Body of pancreas (tissue), 4 donors: ENCODE measurements around the gene PAPPA. TPM values are rescaled to one million over a fixed set of nuclear protein-coding genes. Genes with fewer than 3 reads are reported as not detected.

Experiments
- ATAC-seq: fragments of 150-250 bp; one replicate; pipeline ENCODE4 v1.9.1; 2016
- DNase-seq, 4 donors: peaks; one replicate each; pipeline ENCODE4 v3.0.0-alpha.2; 2019
- H3K27ac ChIP-seq, 4 donors: fragments of 200-600 bp; sonication (generic); 1 replicate in 3 of 4; 2 replicates in 1 of 4; pipeline versions ENCODE4 v1.5.1 to v1.6.1; 2016 to 2019; ENCODE audit warnings: mild to moderate bottlenecking in 1 of 4, mixed read lengths in 1 of 4, moderate library complexity in 1 of 4
- H3K27me3 ChIP-seq, 2 donors: fragments of 200-600 bp; sonication (generic); one replicate each; pipeline ENCODE4 v1.6.0; 2016; ENCODE audit warnings: mild to moderate bottlenecking in 1 of 2
- H3K36me3 ChIP-seq, 2 donors: fragments of 200-600 bp; sonication (generic); replicated peaks in 1 of 2; 2 replicates each; pipeline ENCODE4 v1.5.1; 2016; ENCODE audit warnings: low read depth in 2 of 2; ENCODE audit not compliant: insufficient read depth in 1 of 2
- H3K4me1 ChIP-seq: fragments of 200-600 bp; sonication (generic); one replicate; pipeline ENCODE4 v1.6.0; 2016
- H3K4me3 ChIP-seq, 2 donors: fragments of 200-600 bp; sonication (generic); 1 replicate in 1 of 2; 2 replicates in 1 of 2; pipeline ENCODE4 v1.5.1; 2016 to 2019
- H3K9me3 ChIP-seq, 3 donors: fragments of 200-600 bp; sonication (generic); 1 replicate in 2 of 3; 2 replicates in 1 of 3; pipeline ENCODE4 v1.5.1; 2016
- POLR2A ChIP-seq, 3 donors: fragments of 450-650 bp; IDR thresholded peaks; one replicate each; pipeline ENCODE4 v1.6.1; 2016; ENCODE audit warnings: antibody characterized with exemption in 3 of 3, mild to moderate bottlenecking in 2 of 3
- WGBS, 2 donors: methylation state at CpG; one replicate each; pipeline ENCODE4 v1.1.5; 2017; 5-methylcytosine and 5-hydroxymethylcytosine counted together
- intact Hi-C: fragments of 100-400 bp; cut with DNase I; formaldehyde crosslinking; loops from one replicate; pipeline ENCODE4 v1.15.1; 2023
- total RNA-seq, 2 donors: library from RNA; depleted of rRNA; stranded (reverse); fragments of >200 nt; gene quantifications; one replicate each; pipeline ENCODE4 v1.1.0, GENCODE V29; 2016
- TF ChIP-seq, protein P1 (sequence below), 7 experiments: fragments of 450-650 bp in 4 of 7; fragments of 200-600 bp in 3 of 7; sonication (generic) in 3 of 7; IDR thresholded peaks; one replicate each; pipeline ENCODE4 v1.5.1; 2016 to 2019; ENCODE audit warnings: antibody characterized with exemption in 7 of 7

PAPPA gene
- total RNA-seq, 2 donors from 2014 or later, result 1.0 to 2.0 TPM

DNA sequence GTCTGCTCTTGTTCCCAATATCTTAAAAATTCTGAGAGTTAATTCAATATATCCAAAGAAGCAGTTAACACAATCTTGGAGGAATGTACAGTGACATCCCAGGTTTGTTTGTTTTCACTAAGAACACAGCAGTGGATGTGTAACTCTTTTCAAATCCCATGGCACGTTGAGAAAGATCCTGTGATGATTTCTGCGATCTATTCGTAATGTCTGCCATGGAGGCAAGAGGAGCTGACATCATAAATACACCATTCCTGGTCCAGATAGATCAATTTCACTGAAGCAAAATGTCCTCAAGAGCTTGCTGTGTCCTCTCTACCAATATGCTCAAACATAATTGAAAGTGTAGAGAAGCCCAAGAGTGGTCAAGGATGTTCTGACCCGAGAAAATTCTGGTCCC is 280.7 kb downstream of the PAPPA start:
- TF ChIP-seq, protein P1, sequence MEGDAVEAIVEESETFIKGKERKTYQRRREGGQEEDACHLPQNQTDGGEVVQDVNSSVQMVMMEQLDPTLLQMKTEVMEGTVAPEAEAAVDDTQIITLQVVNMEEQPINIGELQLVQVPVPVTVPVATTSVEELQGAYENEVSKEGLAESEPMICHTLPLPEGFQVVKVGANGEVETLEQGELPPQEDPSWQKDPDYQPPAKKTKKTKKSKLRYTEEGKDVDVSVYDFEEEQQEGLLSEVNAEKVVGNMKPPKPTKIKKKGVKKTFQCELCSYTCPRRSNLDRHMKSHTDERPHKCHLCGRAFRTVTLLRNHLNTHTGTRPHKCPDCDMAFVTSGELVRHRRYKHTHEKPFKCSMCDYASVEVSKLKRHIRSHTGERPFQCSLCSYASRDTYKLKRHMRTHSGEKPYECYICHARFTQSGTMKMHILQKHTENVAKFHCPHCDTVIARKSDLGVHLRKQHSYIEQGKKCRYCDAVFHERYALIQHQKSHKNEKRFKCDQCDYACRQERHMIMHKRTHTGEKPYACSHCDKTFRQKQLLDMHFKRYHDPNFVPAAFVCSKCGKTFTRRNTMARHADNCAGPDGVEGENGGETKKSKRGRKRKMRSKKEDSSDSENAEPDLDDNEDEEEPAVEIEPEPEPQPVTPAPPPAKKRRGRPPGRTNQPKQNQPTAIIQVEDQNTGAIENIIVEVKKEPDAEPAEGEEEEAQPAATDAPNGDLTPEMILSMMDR (IDR thresholded peaks at IDR 0.05), result no peak
- no peak for TF ChIP-seq POLR2A (IDR thresholded peaks at IDR 0.05)
- intact Hi-C loops, result no loop called here
- WGBS, 2 donors, result 83 to 88% methylated on average over 4 of the region's 4 CpGs
- Histone ChIP-seq H3K4me1 (no peaks in the 10 kb centered on the region), H3K27ac (no peak overlapping the region), H3K4me3 (no peak overlapping the region), H3K27me3 (no peaks in the 10 kb centered on the region), H3K9me3 (no peaks in the 10 kb centered on the region), H3K36me3 (no peaks in the 10 kb centered on the region)
- ATAC-seq (no peak), DNase-seq (no peak)

DNA sequence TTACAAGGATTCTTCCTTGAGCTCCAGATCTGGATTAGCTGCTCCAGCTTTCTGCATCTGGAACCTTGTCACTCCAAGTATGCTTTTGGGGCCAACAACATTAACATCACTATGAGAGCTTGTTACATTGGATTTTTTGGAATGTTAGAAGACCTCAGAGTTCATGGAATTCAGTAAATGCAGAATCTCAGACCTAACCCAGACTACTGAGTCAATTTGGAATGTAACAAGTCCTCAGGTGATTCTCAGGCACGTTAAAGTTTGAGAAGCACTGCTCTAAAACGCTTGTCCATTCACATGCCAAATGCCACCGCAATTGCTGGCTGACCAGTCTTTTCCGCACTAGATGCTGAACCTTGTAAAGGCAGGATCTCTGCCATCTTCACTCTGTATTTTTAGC is 282.1 kb downstream of the PAPPA start:
- Histone ChIP-seq H3K4me1 (no peaks in the 10 kb centered on the region), H3K36me3 (no peaks in the 10 kb centered on the region), H3K27ac (no peak overlapping the region), H3K4me3 (no peak overlapping the region), H3K27me3 (no peaks in the 10 kb centered on the region), H3K9me3 (no peaks in the 10 kb centered on the region)
- intact Hi-C loops, result no loop called here
- TF ChIP-seq POLR2A (IDR thresholded peaks at IDR 0.05), result no peak
- TF ChIP-seq, protein P1 (IDR thresholded peaks at IDR 0.05), result no peak
- DNase-seq (no peak), ATAC-seq (no peak)
- 58 to 60% methylated on average over 4 of the region's 4 CpGs for WGBS, 2 donors

DNA sequence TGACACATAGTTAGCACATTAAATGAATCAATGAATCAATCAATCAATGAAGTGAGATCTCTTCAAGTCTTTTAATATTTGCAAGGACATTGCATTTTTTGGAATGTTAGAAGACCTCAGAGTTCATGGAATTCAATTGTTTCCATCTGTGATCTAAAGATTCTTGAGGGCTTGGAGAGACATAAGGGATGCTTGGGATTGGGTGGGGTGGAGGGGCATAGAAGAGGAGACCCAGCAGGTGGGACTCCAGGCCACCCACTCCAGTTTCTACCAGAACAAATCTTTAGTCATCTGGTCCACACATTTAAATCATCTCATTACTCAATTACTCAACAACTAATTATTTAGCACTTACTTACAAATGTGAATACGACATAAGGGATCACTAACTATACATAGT is 282.5 kb downstream of the PAPPA start:
- H3K4me1 ChIP-seq, result no peaks in the 10 kb centered on the region
- no peaks in the 10 kb centered on the region for H3K9me3 ChIP-seq
- no peak overlapping the region for H3K4me3 ChIP-seq
- ATAC-seq (no peak), DNase-seq (no peak)
- H3K27ac ChIP-seq, result no peak overlapping the region
- TF ChIP-seq POLR2A (IDR thresholded peaks at IDR 0.05), result no peak
- TF ChIP-seq, protein P1 (IDR thresholded peaks at IDR 0.05), result no peak
- WGBS, 2 donors, result 88 to 100% methylated on average over 1 of the region's 1 CpG
- intact Hi-C loops, result no loop called here
- no peaks in the 10 kb centered on the region for H3K36me3 ChIP-seq
- H3K27me3 ChIP-seq, result no peaks in the 10 kb centered on the region

DNA sequence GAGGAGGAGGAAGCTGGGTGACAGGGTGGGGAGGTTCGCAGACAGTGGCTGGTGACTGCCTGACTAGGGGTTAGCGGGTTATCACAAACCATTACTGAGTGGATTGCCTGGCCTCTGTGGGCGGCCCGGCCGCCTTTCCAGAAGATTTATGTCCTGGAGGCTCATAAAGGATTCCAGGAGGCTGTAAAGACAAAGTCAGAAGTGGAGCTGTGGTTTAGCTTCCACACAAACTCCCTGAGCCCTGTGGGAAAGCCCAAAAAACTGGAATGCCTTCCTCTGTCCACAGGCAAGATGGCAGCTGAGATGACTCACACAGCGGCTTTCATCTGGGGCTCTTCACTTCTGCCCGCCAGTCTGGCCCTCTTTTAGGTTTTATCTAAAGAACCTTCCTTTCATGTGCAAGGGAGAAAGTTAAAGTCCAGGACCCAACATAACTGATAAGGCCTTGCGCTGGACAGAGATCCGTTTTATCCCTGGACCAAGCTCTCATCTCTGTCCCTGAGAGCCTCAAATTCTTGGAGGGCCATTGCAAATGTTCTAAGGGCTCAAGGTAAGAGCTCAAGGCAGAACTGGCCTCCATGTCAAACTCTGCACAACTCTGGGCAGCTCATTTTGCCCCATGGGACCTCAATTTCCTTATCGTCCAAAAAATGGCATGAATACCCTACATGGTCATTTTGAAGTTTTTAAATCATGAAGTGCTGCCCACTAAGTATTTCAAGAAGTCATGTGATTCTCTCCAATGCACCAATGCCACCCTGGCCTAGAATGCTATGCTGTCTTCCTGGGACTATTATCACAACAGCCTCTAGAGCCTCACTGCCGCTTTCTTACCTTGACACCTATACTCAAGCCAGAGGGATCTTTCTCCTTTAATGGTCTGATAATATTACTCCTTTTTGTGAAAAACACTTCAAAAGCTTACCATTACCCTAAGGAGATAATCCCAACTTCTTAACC is 284.1 kb downstream of the PAPPA start:
- H3K27ac ChIP-seq, result no peak overlapping the region
- H3K4me1 ChIP-seq, result no peaks in the 10 kb centered on the region
- no peaks in the 10 kb centered on the region for H3K9me3 ChIP-seq
- no peak for ATAC-seq
- H3K27me3 ChIP-seq, result no peaks in the 10 kb centered on the region
- TF ChIP-seq POLR2A (IDR thresholded peaks at IDR 0.05), result no peak
- TF ChIP-seq, protein P1 (IDR thresholded peaks at IDR 0.05), result no peak
- H3K36me3 ChIP-seq, result no peaks in the 10 kb centered on the region
- no peak for DNase-seq
- 87 to 94% methylated on average over 10 to 11 of the region's 11 CpGs for WGBS, 2 donors
- no peak overlapping the region for H3K4me3 ChIP-seq
- intact Hi-C loops, result no loop called here

DNA sequence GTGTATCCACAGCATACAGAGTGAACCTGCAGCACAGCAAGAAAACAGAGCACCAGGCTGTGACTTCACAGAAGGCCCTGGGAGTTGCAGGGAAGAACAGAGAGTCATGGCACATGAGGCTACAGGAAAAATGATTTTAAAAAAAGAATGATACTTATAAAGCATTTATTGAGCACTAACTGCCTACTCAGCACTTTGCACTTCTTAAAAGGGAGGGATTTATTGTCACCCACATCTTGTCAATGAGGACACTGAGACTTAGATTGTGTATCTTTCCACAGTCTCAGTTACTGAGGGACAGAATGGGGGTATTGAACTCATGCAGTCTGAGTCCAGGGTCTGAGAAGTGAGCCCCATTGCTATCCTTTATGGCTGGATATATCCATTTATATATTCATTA is 288.9 kb downstream of the PAPPA start:
- Histone ChIP-seq H3K4me3 (no peak overlapping the region), H3K4me1 (no peaks in the 10 kb centered on the region), H3K36me3 (no peaks in the 10 kb centered on the region), H3K27me3 (no peaks in the 10 kb centered on the region), H3K27ac (no peak overlapping the region), H3K9me3 (no peaks in the 10 kb centered on the region)
- DNase-seq, result no peak
- TF ChIP-seq, protein P1 (IDR thresholded peaks at IDR 0.05), result no peak
- TF ChIP-seq POLR2A (IDR thresholded peaks at IDR 0.05), result no peak
- ATAC-seq, result no peak
- intact Hi-C loops, result no loop called here
